ENCODE results near the gene ARSG.

Gene ARSG

DNA sequence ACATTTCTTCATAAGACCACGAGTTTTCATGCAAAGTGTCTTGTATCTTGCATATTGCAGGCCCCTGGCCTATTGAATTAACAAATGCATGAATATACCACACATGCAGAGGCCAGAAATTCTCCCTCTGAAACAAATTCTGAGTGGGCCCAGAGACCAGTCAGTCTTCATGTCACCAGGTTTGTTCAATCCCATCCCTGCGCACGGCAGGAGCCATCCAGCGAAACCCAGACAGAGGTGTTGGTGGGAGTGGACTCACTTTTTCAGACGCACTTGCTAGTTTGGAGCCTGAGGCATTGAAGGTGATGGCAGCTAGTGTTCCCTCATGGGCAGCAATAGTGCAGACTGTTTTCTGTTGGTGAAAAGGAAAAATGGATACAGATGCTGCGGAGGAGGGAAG, 144.1 kb downstream of the ARSG start:
- no peaks in the 10 kb centered on the region for H3K79me2 ChIP-seq (ENCODE audit: insufficient read depth, low read depth)
- no peaks in the 10 kb centered on the region for H3K27me3 ChIP-seq (ENCODE audit: insufficient read depth, low read depth)
- peak overlapping the region; percentile 78 for H3K4me2 ChIP-seq
- no peak overlapping the region for H3K4me3 ChIP-seq (IDR thresholded peaks at IDR 0.05; ENCODE audit: insufficient read depth, low read depth, low read length)
- peak overlapping the region; percentile 71; the same call in 1 of the 2 replicates for H3K27ac ChIP-seq
- no peaks in the 10 kb centered on the region for H4K20me1 ChIP-seq (ENCODE audit: insufficient read depth)
- H3K4me1 ChIP-seq (ENCODE audit: low read depth, poor library complexity, severe bottlenecking) = peaks cover 40% of the 10 kb centered on the region
- H3K36me3 ChIP-seq (ENCODE audit: insufficient read depth) = no peaks in the 10 kb centered on the region
- TF ChIP-seq, protein P1, sequence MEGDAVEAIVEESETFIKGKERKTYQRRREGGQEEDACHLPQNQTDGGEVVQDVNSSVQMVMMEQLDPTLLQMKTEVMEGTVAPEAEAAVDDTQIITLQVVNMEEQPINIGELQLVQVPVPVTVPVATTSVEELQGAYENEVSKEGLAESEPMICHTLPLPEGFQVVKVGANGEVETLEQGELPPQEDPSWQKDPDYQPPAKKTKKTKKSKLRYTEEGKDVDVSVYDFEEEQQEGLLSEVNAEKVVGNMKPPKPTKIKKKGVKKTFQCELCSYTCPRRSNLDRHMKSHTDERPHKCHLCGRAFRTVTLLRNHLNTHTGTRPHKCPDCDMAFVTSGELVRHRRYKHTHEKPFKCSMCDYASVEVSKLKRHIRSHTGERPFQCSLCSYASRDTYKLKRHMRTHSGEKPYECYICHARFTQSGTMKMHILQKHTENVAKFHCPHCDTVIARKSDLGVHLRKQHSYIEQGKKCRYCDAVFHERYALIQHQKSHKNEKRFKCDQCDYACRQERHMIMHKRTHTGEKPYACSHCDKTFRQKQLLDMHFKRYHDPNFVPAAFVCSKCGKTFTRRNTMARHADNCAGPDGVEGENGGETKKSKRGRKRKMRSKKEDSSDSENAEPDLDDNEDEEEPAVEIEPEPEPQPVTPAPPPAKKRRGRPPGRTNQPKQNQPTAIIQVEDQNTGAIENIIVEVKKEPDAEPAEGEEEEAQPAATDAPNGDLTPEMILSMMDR (conservative IDR thresholded peaks at IDR 0.05; ENCODE audit: low read depth, low read length) = no peak
- no peak overlapping the region for H2AFZ ChIP-seq (ENCODE audit: low read depth)
- no peak overlapping the region for H3K9ac ChIP-seq

DNA sequence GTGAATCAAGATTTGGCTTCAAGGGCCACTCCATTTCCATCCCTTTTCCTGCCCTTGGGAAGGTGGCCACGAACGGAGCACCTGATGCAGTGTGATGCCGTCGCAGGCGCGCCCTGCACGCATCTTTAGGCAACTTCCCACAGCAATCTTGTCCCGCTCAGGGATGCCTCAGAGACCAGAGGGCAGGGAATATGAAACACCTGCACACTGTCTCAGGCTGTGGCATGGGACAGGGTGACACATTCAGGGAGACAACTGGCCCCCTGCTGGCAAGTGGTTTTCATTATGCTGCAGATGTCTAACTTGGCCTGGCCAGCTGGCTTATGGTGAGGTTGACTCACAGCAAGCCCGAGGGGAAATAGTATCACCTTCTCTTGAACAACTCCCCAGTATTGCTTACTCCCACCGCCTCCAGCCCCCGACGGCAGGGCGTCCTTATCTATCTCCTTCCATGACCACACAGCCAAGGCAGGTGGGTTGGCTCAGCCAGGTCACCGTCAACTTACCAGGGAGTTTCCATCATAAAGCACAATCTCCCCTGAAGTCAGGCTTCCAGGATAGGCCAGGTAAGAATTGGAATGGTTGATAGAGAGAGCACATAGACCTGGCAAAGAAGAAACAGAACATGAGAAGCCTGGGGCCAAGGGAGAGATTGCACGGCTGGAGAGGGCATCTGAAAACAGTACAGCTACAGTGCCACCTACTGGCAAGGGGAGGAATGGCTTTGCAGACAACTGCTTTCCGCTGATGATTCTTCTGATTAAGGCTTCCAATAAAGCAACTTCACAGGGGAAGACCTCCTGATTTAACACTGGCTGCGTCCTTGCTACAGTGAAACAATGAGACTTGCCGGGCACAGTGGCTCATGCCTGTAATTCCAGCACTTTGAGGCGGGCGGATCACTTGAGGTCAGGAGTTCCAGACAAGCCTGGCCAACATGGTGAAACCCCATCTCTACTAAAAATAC, 144.9 kb downstream of the ARSG start:
- TF ChIP-seq, protein P1 (conservative IDR thresholded peaks at IDR 0.05; ENCODE audit: low read depth, low read length) = peak; percentile 96
- Histone ChIP-seq H3K79me2 (ENCODE audit: insufficient read depth, low read depth) (no peaks in the 10 kb centered on the region), H3K4me3 (IDR thresholded peaks at IDR 0.05; ENCODE audit: insufficient read depth, low read depth, low read length) (no peak overlapping the region), H3K27ac (peak overlapping the region; percentile 71), H4K20me1 (ENCODE audit: insufficient read depth) (no peaks in the 10 kb centered on the region), H2AFZ (ENCODE audit: low read depth) (peak overlapping the region; percentile 23), H3K36me3 (ENCODE audit: insufficient read depth) (no peaks in the 10 kb centered on the region), H3K4me1 (ENCODE audit: low read depth, poor library complexity, severe bottlenecking) (peaks cover 40% of the 10 kb centered on the region), H3K4me2 (peak overlapping the region; percentile 78), H3K27me3 (ENCODE audit: insufficient read depth, low read depth) (no peaks in the 10 kb centered on the region), H3K9ac (peak overlapping the region; percentile 10; the same call in 1 of the 2 replicates)

GRCh38 chr17:68437979-68438822, 146.9 kb downstream of the ARSG start:
- H2AFZ ChIP-seq (ENCODE audit: low read depth) = peak overlapping the region; percentile 59
- peak overlapping the region; percentile 14; the same call in 1 of the 2 replicates for H3K9ac ChIP-seq
- TF ChIP-seq, protein P1 (conservative IDR thresholded peaks at IDR 0.05; ENCODE audit: low read depth, low read length) = no peak
- no peaks in the 10 kb centered on the region for H3K79me2 ChIP-seq (ENCODE audit: insufficient read depth, low read depth)
- no peaks in the 10 kb centered on the region for H4K20me1 ChIP-seq (ENCODE audit: insufficient read depth)
- H3K4me2 ChIP-seq = peak overlapping the region; percentile 78
- peak overlapping the region; percentile 71 for H3K27ac ChIP-seq
- H3K4me1 ChIP-seq (ENCODE audit: low read depth, poor library complexity, severe bottlenecking) = peaks cover 40% of the 10 kb centered on the region
- H3K4me3 ChIP-seq (IDR thresholded peaks at IDR 0.05; ENCODE audit: insufficient read depth, low read depth, low read length) = no peak overlapping the region
- no peaks in the 10 kb centered on the region for H3K36me3 ChIP-seq (ENCODE audit: insufficient read depth)
- no peaks in the 10 kb centered on the region for H3K27me3 ChIP-seq (ENCODE audit: insufficient read depth, low read depth)

- Histone ChIP-seq H3K27me3 (ENCODE audit: insufficient read depth, low read depth) (no peaks in the 10 kb centered on the region), H3K4me1 (ENCODE audit: low read depth, poor library complexity, severe bottlenecking) (peaks cover 40% of the 10 kb centered on the region), H3K4me2 (no peak overlapping the region), H2AFZ (ENCODE audit: low read depth) (no peak overlapping the region), H3K36me3 (ENCODE audit: insufficient read depth) (no peaks in the 10 kb centered on the region), H3K4me3 (IDR thresholded peaks at IDR 0.05; ENCODE audit: insufficient read depth, low read depth, low read length) (no peak overlapping the region), H4K20me1 (ENCODE audit: insufficient read depth) (no peaks in the 10 kb centered on the region), H3K27ac (no peak overlapping the region), H3K79me2 (ENCODE audit: insufficient read depth, low read depth) (no peaks in the 10 kb centered on the region), H3K9ac (no peak overlapping the region)
- TF ChIP-seq, protein P1 (conservative IDR thresholded peaks at IDR 0.05; ENCODE audit: low read depth, low read length) = no peak
These were observed 148.5 kb downstream of the ARSG start for GRCh38 chr17:68439656-68440290.
